ENCODE data around the gene TRPV4. TPM values are rescaled to one million over a fixed set of nuclear protein-coding genes. Genes with fewer than 3 reads are reported as not detected.

The TRPV4 gene
- total RNA-seq, 4 donors from 2014 or later, result 2.8 to 7.5 (median 4.8) TPM

GRCh38 chr12:109816870-109817269, 16.3 kb downstream of the TRPV4 start:
- Histone ChIP-seq H3K4me3 (no peak overlapping the region), H3K27ac (no peak overlapping the region), H3K27me3 (peaks cover 0 to 7% (median 0%) of the 10 kb centered on the region in 4 donors), H3K4me1 (peaks cover 10 to 44% (median 22%) of the 10 kb centered on the region in 3 donors), H3K9me3 (no peaks in the 10 kb centered on the region), H3K36me3 (peaks cover 0 to 26% (median 0%) of the 10 kb centered on the region in 3 donors)
- WGBS, 2 donors, result 71 to 78% methylated on average over 3 of the region's 7 CpGs
- DNase-seq, result no peak
- TF ChIP-seq POLR2A (IDR thresholded peaks at IDR 0.05), result no peak
- TF ChIP-seq, protein P1, sequence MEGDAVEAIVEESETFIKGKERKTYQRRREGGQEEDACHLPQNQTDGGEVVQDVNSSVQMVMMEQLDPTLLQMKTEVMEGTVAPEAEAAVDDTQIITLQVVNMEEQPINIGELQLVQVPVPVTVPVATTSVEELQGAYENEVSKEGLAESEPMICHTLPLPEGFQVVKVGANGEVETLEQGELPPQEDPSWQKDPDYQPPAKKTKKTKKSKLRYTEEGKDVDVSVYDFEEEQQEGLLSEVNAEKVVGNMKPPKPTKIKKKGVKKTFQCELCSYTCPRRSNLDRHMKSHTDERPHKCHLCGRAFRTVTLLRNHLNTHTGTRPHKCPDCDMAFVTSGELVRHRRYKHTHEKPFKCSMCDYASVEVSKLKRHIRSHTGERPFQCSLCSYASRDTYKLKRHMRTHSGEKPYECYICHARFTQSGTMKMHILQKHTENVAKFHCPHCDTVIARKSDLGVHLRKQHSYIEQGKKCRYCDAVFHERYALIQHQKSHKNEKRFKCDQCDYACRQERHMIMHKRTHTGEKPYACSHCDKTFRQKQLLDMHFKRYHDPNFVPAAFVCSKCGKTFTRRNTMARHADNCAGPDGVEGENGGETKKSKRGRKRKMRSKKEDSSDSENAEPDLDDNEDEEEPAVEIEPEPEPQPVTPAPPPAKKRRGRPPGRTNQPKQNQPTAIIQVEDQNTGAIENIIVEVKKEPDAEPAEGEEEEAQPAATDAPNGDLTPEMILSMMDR (IDR thresholded peaks at IDR 0.05), result no peak
- intact Hi-C loops (cut with DNase I), result no loop called here

- intact Hi-C loops (cut with DNase I), result no loop called here
- H3K4me3 ChIP-seq, result no peak overlapping the region
- 73 to 75% methylated on average over 6 to 8 of the region's 10 CpGs for WGBS, 2 donors
- TF ChIP-seq, protein P1 (IDR thresholded peaks at IDR 0.05), result no peak
- TF ChIP-seq POLR2A (IDR thresholded peaks at IDR 0.05), result no peak
- H3K9me3 ChIP-seq, result no peaks in the 10 kb centered on the region
- peaks cover 6 to 35% (median 13%) of the 10 kb centered on the region in 3 donors for H3K4me1 ChIP-seq
- no peak for DNase-seq
- H3K36me3 ChIP-seq, result peaks cover 0 to 29% (median 0%) of the 10 kb centered on the region in 3 donors
- H3K27ac ChIP-seq, result peak overlapping the region in 1 of 4 donors; percentile 21
- peaks cover 0 to 7% (median 0%) of the 10 kb centered on the region in 4 donors for H3K27me3 ChIP-seq
Measured at GRCh38 chr12:109815757-109816617, 17.2 kb downstream of the TRPV4 start.

GRCh38 chr12:109815225-109815624, 18.0 kb downstream of the TRPV4 start:
- 93% methylated on average over 2 of the region's 4 CpGs; no CpG with 5 or more reads in 1 of the 2 donors for WGBS, 2 donors
- Histone ChIP-seq H3K4me3 (no peak overlapping the region), H3K4me1 (peaks cover 6 to 27% (median 8%) of the 10 kb centered on the region in 3 donors), H3K27me3 (peaks cover 0 to 3% (median 0%) of the 10 kb centered on the region in 4 donors), H3K27ac (no peak overlapping the region), H3K36me3 (peaks cover 0 to 29% (median 0%) of the 10 kb centered on the region in 3 donors), H3K9me3 (no peaks in the 10 kb centered on the region)
- intact Hi-C loops (cut with DNase I), result no loop called here
- TF ChIP-seq, protein P1 (IDR thresholded peaks at IDR 0.05), result no peak
- TF ChIP-seq POLR2A (IDR thresholded peaks at IDR 0.05), result no peak
- no peak for DNase-seq

DNA sequence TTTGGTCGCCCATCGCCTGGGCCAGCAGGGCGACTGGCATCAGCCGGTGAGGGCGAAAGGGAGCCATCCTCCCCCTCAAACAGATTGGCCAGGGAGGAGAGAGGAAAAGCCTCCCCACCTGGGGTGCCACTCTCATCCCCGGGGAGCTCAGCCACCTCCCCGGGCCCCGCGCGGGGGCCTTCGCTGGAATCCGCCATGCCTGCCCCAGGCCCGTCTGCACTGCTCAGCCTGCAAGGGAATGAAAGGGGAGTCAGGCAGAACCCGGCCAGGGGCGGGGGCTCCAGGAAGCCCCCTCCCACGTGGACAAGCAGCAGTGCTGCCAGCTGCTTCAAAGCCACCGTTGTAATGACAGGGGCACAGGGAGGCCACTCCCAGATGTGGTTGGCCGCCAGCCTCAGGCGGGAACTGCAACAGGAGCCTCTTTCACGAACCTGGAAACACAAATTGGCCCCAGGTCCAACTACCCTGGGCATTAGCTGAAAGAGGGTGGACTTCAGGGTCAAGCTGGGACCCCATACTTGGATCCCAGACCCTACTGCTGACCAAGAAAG, 18.5 kb downstream of the TRPV4 start:
- H3K4me1 ChIP-seq, result peaks cover 6 to 22% (median 8%) of the 10 kb centered on the region in 3 donors
- DNase-seq, result no peak
- no peak overlapping the region for H3K4me3 ChIP-seq
- H3K9me3 ChIP-seq, result no peaks in the 10 kb centered on the region
- no peak overlapping the region for H3K27ac ChIP-seq
- H3K27me3 ChIP-seq, result peaks cover 0 to 3% (median 0%) of the 10 kb centered on the region in 4 donors
- H3K36me3 ChIP-seq, result peaks cover 0 to 29% (median 0%) of the 10 kb centered on the region in 3 donors
- WGBS, 2 donors, result 86% methylated on average over 16 of the region's 20 CpGs; no CpG with 5 or more reads in 1 of the 2 donors
- TF ChIP-seq, protein P1 (IDR thresholded peaks at IDR 0.05), result no peak
- TF ChIP-seq POLR2A (IDR thresholded peaks at IDR 0.05), result no peak
- intact Hi-C loops (cut with DNase I), result no loop called here

Measured in esophagus squamous epithelium (tissue), 5 donors.